NCI-H748 (cell line): ENCODE measurements around the gene MTHFR.
"Not testable (repeated sequence)": the region's sequence is repeated elsewhere in the genome, so short reads cannot be mapped to it uniquely, and the experiment has no call there.

Experiments used
- DNase-seq: peaks from one replicate; lab custom pipeline; 2025; ENCODE audit not compliant: unreplicated experiment; lab: John Stamatoyannopoulos, UW

The MTHFR gene

DNA sequence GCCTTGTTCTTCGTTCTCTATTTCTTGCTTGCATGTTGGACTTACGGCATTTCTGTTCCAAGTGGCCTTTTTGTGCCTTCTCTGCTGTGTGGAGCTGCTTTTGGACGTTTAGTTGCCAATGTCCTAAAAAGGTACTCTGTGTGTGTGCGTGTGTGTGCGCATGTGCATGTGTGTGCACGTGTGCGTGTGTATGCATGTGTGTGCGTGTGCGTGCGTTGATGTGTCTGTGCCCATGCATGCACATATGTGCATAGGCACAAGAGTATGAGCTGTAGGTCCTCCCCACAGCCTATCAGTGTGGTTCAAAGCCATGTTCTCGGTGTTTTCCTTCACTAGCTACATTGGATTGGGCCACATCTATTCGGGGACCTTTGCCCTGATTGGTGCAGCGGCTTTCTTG, 28.1 kb upstream of the MTHFR start:
- DNase-seq, result no peak

- DNase-seq, result no peak
Observed at GRCh38 chr1:11833497-11833896, 27.7 kb upstream of the MTHFR start.

- peak; percentile 81 for DNase-seq
Observed at GRCh38 chr1:11831945-11832725, 26.4 kb upstream of the MTHFR start.

- no peak for DNase-seq
Observed at GRCh38 chr1:11828511-11828910, 22.7 kb upstream of the MTHFR start.

DNA sequence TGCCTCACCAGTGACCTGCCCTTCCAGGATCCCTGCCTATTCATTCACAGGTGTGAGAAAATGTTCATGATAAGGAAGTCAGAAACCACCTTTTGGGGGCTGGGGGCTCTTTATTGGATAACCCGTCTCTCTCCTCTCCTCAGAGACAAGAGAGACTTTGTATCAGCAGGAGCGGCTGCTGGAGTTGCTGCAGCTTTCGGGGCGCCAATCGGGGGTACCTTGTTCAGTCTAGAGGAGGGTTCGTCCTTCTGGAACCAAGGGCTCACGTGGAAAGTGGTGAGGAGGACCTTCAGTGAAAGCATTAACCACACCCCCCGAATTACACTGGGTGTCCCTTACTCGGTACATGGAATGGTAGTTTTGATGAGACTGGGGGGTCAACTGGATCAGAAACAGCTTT, 21.2 kb upstream of the MTHFR start:
- DNase-seq, result no peak

GRCh38 chr1:11825131-11825530, 19.4 kb upstream of the MTHFR start:
- DNase-seq, result no peak

DNA sequence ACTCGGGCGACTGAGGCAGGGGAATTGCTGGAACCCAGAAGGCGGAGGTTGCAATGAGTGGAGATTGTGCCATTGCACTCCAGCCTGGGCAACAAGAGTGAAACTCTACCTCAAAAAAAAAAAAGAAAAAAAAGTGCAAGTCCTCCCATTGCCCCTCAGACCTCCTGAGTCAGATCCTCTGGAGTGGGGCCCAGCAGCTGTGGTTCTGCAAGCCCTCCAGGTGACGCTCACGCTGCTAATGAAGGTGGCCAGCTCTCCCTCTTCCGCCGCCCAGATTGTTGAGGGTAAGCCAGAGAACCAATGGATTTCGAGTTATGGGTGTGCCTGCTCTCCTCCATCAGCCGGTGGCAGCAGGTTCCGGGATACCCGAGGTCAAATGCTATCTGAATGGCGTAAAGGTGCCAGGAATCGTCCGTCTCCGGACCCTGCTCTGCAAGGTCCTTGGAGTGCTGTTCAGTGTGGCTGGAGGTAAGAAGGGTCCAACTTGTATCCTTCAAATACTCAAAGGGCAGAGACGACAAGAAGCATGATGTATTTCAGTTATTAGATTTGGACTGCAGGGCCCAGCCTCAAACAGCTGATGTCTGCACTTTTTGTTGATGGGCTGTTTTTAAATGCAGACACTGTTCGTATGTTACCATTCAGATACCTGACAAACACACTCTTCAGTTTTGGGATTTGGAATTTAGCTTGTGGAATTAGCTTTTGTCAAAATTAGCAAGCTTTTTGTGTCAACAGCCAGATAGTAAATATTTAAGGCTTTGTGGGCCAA, 17.8 kb upstream of the MTHFR start:
- DNase-seq, result no peak

DNA sequence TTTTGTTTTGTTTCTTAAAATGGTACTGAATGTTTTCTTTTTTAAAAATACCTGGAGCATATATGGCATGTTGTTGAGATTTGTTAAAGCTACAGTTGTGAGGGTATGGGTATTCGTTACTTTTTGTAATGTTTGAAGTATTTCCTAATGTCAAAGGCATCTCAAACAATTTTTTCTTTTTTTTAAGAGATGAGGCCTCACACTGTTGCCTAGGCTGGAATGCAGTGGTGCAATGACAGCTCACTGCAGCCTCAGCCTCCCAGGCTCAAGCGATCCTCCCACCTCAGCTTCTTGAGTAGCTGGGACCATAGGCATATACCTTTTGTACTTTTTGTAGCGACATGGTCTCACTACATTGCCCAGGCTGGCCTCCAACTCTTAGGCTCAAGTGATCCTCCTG, 16.3 kb upstream of the MTHFR start:
- no peak for DNase-seq

GRCh38 chr1:11817192-11817591, 11.4 kb upstream of the MTHFR start:
- DNase-seq, result no peak

- DNase-seq, result no peak
Observed at GRCh38 chr1:11813021-11813420, 7.3 kb upstream of the MTHFR start.

DNA sequence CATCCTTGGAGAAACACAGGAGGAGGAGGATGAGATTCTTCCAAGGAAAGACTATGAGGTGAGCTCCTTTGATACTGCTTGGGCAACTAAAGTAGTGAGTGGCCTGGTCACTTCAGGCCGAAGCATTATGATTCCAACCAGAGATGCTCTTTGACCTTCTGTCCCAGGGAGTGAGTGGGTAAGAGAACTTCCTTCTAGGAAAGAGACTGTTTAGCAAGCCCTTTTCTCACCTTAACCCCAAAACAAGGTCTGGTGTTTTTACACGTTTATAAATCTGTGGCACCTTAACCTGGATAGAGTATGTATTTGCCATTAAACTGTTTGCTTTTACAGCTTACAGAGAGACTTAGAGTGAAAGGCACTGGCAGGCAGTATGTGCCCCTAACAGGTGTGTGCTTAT, 1.4 kb upstream of the MTHFR start:
- no peak for DNase-seq

GRCh38 chr1:11806307-11806936, 658 bp upstream of the MTHFR start:
- peak; percentile 32 for DNase-seq

- peak; percentile 65 for DNase-seq
Observed at GRCh38 chr1:11804666-11805421, 920 bp downstream of the MTHFR start.

DNA sequence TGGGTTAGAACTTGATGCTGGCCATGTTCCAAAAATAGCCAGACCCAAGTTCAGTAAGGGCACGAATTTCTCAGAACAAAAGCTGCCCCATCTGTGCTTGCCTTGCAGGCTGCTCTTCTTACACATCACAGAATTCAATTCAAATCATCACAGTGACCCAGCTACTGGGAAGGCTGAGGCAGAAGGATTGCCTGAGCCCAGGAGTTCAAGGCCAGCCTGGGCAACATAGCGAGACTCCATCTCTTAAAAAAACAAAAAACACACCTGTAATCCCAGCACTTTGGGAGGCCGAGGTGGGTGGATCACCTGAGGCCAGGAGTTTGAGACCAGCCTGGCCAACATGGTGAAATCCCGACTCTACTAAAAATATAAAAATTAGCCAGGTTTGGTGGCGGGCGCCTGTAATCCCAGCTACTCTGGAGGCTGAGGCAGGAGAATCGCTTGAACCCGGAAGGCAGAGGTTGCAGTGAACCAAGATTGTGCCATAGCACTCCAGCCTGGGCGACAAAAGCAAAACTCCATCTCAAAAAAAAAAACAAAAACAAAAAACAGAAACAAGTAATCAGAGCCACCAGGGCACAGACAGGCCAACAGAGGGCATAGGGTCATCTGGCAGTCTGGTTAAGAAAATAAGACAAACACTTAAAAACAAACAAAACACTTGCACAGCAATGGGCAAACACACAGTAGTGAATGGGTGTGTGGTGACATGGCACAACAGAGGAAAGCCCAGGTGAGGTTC, 1.7 kb downstream of the MTHFR start:
- DNase-seq, result not testable (repeated sequence)

GRCh38 chr1:11802973-11803885, 2.5 kb downstream of the MTHFR start:
- DNase-seq, result peak; percentile 55

GRCh38 chr1:11802616-11802972, 3.2 kb downstream of the MTHFR start:
- DNase-seq, result no peak

DNA sequence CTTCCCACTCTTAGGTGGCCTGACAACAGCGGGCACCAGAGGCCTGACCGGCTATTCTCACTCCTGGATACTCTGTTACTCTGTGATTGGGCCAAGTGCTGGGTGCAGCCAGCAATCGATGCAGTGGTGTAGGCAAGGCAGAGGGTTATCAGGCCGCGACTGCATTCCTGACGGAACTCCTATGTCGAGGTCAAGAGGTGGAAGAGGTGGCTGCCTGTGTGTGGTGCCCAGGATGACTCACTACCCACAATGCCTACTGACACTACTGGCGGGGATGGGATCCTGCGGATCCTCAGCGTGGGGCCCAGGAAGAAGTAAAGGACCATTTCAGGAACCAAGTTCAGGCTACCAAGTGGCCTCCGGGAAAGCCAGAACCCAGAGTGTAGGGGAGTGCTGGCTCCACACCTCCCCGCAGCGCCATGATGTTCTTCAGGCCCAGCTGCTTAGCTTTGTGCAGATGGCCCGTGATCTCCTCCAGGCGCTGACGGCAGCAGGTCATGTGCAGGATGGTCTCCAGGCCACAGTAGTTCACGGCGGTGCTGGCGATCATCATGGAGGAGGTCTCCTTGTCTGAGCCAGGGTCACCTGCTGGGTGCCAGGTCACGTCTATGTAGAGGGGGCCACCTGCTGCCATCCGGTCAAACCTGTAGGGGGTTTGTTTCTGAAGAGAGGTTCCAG, 4.9 kb downstream of the MTHFR start:
- DNase-seq, result no peak

DNA sequence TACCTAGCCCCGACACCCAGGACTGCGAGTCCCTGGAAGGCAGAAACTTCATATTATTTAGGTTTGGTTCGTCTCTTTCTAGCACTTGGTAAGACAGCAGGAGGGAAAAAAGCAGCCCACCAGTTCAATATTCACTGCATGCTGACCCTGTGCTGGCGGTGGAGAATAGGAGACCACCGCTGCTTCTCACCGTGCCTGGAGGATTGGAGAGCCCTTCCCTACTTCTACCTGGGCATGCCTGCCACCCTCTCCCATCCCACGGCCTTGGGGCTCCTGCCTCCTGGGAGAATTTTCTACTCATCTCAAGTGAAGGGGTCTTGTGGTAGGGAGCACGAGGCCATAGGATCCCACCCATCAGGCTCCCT, 5.4 kb downstream of the MTHFR start:
- no peak for DNase-seq

DNA sequence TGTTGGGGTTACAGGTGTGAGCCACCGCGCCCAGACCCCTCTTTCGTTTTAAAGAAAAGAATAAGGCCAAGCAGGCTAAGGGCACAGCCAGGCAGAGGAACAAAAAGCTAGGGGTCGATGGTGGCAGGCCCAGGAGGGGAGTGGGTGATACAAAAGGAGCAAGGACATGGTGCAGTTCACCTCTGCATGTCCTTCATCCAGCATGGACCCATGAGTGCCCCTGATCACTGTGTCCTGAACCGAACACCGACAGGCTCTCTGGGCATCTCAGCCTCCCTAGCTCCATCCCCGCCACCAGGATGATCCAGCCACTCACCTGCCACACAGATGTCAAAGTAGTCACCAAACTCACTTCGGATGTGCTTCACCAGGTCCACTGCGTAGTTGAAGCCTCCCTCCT, 5.9 kb downstream of the MTHFR start:
- no peak for DNase-seq
